ENCODE data around the gene KAT7. TPM values are rescaled to one million over a fixed set of nuclear protein-coding genes. Genes with fewer than 3 reads are reported as not detected.

The KAT7 gene
- total RNA-seq, 2 donors from 2014 or later: 83.9 to 85.9 TPM

- H3K36me3 Mint-ChIP-seq (ENCODE audit: insufficient read depth in 2 of 2): no peaks in the 10 kb centered on the region
- H3K9me3 Mint-ChIP-seq: no peaks in the 10 kb centered on the region
- H3K27ac Mint-ChIP-seq: no peak overlapping the region
- H3K4me1 Mint-ChIP-seq (ENCODE audit: low read depth): peaks cover 6% of the 10 kb centered on the region
- no peak for DNase-seq
- no peak overlapping the region for H3K4me3 Mint-ChIP-seq
- H3K27me3 Mint-ChIP-seq (ENCODE audit: low read depth): no peaks in the 10 kb centered on the region
- ATAC-seq (replicated peaks in 1 of 2): no peak
These were observed 71.8 kb downstream of the KAT7 start for GRCh38 chr17:49859991-49860953.

DNA sequence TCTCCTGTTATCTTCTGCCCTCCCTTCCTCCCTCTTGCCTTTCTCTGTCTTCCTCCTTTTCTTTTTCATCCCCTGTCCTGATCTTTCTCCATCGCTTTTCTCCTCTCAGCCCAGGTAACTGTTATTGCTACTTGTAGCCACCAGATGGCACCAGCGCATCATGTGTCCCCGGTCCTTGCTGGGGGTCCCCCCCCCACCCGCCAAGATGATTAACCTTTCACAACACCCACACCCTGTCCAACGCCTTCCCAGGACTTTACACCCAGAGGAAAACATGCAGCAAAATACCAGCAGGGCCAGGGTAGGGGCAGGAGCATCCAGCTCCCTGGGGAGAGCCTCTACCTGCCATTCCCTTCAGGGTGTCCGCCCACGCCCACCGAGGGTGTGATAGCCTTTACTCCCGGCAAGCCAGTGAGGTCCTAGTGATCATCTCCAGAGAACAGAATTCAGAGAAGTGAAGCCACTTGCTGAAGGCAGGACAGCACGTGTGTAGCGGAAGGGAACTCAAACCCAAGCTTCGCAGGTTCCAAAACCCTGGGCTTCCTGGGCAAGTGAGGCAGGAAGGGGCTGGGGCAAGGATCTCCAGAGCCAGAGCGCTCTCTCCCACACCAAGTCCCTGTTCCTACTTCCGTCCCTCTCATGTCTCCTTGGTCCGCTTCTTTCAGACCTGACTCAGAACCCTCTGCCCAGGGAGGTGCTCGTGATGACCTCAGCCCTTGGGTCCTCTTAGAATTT is 72.8 kb downstream of the KAT7 start:
- Mint-ChIP-seq H3K36me3 (ENCODE audit: insufficient read depth in 2 of 2) (no peaks in the 10 kb centered on the region), H3K9me3 (no peaks in the 10 kb centered on the region), H3K27me3 (ENCODE audit: low read depth) (no peaks in the 10 kb centered on the region), H3K4me1 (ENCODE audit: low read depth) (peaks cover 6% of the 10 kb centered on the region), H3K27ac (no peak overlapping the region), H3K4me3 (no peak overlapping the region)
- peak; percentile 42 to 44 for DNase-seq
- ATAC-seq (replicated peaks in 1 of 2): peak; percentile 35 to 58

DNA sequence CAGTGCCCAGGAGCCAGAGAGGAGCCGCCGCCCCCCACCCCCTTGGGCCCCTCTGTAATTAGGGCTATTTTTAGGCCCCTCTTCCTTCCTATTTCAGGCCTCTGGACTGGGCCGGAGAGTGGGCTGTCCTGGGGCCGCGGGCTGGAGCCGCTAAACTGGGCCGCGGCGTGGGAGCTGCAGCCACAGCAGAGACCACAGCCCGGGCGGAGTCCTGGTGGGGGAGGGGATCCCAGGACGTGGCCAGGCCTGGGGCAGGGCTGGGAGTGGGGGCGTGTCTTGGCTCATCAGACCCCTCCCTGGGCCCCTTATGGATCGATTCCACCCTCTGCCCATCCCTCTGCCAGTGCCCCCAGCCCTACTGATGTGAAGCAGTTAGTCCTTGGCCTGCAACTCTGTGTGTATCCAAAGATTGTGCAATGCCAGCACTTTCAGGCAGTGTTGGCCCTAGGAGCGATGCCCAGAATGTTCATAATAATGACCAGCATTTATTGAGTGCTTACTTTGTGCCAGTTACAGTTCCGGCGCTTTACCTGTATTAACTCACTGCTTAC is 74.4 kb downstream of the KAT7 start:
- ATAC-seq (replicated peaks in 1 of 2) (no peak), DNase-seq (no peak)
- peaks cover 6% of the 10 kb centered on the region for H3K4me1 Mint-ChIP-seq (ENCODE audit: low read depth)
- H3K27ac Mint-ChIP-seq: no peak overlapping the region
- no peak overlapping the region for H3K4me3 Mint-ChIP-seq
- no peaks in the 10 kb centered on the region for H3K36me3 Mint-ChIP-seq (ENCODE audit: insufficient read depth in 2 of 2)
- no peaks in the 10 kb centered on the region for H3K9me3 Mint-ChIP-seq
- no peaks in the 10 kb centered on the region for H3K27me3 Mint-ChIP-seq (ENCODE audit: low read depth)

DNA sequence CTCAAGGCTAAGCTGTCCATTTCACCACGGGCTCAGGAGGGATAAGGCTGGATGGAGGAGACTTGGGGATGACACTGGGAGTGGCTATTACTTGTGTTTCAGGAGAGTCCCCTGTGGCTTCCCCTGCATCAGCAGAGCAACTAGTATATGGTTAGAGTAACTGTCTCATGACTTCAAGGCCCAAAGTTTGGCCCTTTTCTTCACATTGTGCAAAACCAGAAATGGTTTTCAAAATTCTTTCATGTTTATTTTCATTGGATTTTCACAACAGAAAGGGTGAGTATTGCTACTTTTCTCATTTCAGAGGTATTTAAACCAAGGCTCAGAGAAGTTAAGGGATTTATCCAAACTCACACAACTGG is 77.5 kb downstream of the KAT7 start:
- no peaks in the 10 kb centered on the region for H3K36me3 Mint-ChIP-seq (ENCODE audit: insufficient read depth in 2 of 2)
- no peak for ATAC-seq (replicated peaks in 1 of 2)
- H3K27ac Mint-ChIP-seq: no peak overlapping the region
- no peak overlapping the region for H3K4me3 Mint-ChIP-seq
- no peaks in the 10 kb centered on the region for H3K27me3 Mint-ChIP-seq (ENCODE audit: low read depth)
- H3K4me1 Mint-ChIP-seq (ENCODE audit: low read depth): peaks cover 4% of the 10 kb centered on the region
- no peak for DNase-seq
- H3K9me3 Mint-ChIP-seq: no peaks in the 10 kb centered on the region

DNA sequence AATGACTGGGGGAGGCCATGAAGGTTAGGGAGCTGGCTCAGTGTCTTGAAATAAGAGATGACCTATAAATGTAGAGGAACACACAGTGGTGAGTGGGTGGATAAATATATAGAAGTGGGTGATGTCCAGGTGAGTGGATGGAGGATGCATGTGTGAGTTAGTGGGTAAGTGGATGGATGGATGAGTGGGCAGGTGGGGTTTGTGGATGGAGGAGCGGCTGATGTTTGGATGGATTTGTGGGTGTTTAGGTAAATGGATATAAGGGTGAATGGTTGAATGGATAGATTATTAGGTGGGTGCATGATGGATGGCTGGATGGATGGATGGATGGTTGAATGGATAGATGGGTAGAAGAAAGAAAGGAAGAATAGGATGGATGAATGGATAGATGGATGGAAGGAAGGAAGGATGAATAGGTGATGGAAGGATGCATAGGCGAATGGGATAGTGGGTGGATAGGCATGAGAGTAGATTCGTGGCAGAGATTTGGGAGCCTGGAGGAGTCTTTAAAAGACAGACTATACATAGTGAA is 78.5 kb downstream of the KAT7 start:
- Mint-ChIP-seq H3K27ac (no peak overlapping the region), H3K9me3 (no peaks in the 10 kb centered on the region), H3K4me3 (no peak overlapping the region), H3K4me1 (ENCODE audit: low read depth) (no peaks in the 10 kb centered on the region), H3K27me3 (ENCODE audit: low read depth) (no peaks in the 10 kb centered on the region), H3K36me3 (ENCODE audit: insufficient read depth in 2 of 2) (no peaks in the 10 kb centered on the region)
- no peak for DNase-seq
- no peak for ATAC-seq (replicated peaks in 1 of 2)

- Mint-ChIP-seq H3K4me3 (no peak overlapping the region), H3K9me3 (no peaks in the 10 kb centered on the region), H3K27me3 (ENCODE audit: low read depth) (no peaks in the 10 kb centered on the region), H3K36me3 (ENCODE audit: insufficient read depth in 2 of 2) (no peaks in the 10 kb centered on the region), H3K27ac (no peak overlapping the region), H3K4me1 (ENCODE audit: low read depth) (peaks cover 14% of the 10 kb centered on the region)
- DNase-seq (no peak), ATAC-seq (replicated peaks in 1 of 2) (no peak)
These were observed 80.5 kb downstream of the KAT7 start for GRCh38 chr17:49869038-49869374.

GRCh38 chr17:49870298-49870697 is 81.8 kb downstream of the KAT7 start:
- Mint-ChIP-seq H3K27ac (no peak overlapping the region), H3K4me3 (no peak overlapping the region), H3K4me1 (ENCODE audit: low read depth) (peaks cover 14% of the 10 kb centered on the region), H3K36me3 (ENCODE audit: insufficient read depth in 2 of 2) (no peaks in the 10 kb centered on the region), H3K9me3 (no peaks in the 10 kb centered on the region), H3K27me3 (ENCODE audit: low read depth) (no peaks in the 10 kb centered on the region)
- DNase-seq (no peak), ATAC-seq (replicated peaks in 1 of 2) (no peak)

- no peak for DNase-seq
- Mint-ChIP-seq H3K27ac (no peak overlapping the region), H3K27me3 (ENCODE audit: low read depth) (no peaks in the 10 kb centered on the region), H3K36me3 (ENCODE audit: insufficient read depth in 2 of 2) (no peaks in the 10 kb centered on the region), H3K9me3 (no peaks in the 10 kb centered on the region), H3K4me3 (no peak overlapping the region), H3K4me1 (ENCODE audit: low read depth) (peaks cover 14% of the 10 kb centered on the region)
- no peak for ATAC-seq (replicated peaks in 1 of 2)
These were observed 82.7 kb downstream of the KAT7 start for GRCh38 chr17:49871211-49871610.

DNA sequence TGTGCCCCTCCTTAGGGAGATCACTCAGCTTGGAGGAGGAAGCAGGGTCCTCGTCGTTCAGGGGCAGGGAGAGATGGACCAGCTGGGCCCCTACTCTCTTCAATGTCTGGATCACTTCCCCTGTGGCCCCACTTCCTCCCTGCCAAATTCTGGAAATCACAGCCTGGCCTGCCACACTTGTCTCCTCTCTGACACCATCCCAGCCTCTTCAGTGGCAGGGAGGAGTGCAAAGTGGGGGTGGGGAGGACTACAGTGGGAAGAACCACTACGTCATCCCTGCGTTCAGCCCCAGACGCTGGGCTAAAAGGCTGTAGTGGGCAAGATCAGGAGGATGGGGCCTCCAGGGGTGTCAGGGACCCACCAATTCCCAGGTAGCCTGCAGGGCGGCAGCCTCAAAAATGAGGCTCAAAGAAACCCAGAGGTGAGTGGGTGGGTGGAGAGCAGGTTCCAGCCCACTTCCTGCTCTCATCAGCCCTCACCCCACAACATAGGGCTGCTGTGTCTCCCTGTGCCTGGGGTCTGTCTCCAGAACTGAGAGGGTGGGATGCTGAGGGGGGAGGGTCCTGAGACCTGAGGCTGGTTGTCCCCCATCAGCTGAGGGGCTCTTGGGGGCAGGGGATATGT is 84.4 kb downstream of the KAT7 start:
- Mint-ChIP-seq H3K4me3 (peak overlapping the region in 1 of 2 donors; percentile 27), H3K4me1 (ENCODE audit: low read depth) (peaks cover 14% of the 10 kb centered on the region), H3K27me3 (ENCODE audit: low read depth) (peaks cover 6% of the 10 kb centered on the region), H3K9me3 (no peaks in the 10 kb centered on the region), H3K27ac (no peak overlapping the region), H3K36me3 (ENCODE audit: insufficient read depth in 2 of 2) (no peaks in the 10 kb centered on the region)
- DNase-seq (peak; percentile 12 to 34), ATAC-seq (replicated peaks in 1 of 2) (peak in 1 of 2 donors; percentile 68)

DNA sequence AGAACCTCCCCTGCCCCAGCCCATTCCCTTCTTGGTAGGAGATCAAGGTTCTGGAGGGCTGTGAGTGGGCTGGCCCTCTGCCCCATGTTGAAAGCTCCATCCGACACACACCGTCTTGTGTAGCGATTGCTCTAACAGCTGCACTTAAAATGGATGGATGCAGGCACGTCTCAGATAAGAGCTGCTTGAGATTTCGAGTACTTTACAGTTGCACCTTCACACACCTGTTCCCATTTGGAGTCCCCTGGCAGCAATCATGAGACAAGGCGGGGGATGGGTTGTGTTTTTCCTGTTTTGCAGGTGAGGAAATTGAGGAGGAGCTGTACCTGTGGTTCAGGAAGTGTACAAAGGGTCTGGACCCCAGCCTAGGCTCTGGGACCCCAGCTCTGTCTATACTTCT is 85.0 kb downstream of the KAT7 start:
- Mint-ChIP-seq H3K4me3 (no peak overlapping the region), H3K27ac (no peak overlapping the region), H3K36me3 (ENCODE audit: insufficient read depth in 2 of 2) (no peaks in the 10 kb centered on the region), H3K27me3 (ENCODE audit: low read depth) (peaks cover 7% of the 10 kb centered on the region), H3K4me1 (ENCODE audit: low read depth) (peaks cover 14% of the 10 kb centered on the region), H3K9me3 (no peaks in the 10 kb centered on the region)
- ATAC-seq (replicated peaks in 1 of 2): no peak
- DNase-seq: no peak

- ATAC-seq (replicated peaks in 1 of 2) (no peak), DNase-seq (no peak)
- no peaks in the 10 kb centered on the region for H3K9me3 Mint-ChIP-seq
- H3K27ac Mint-ChIP-seq: no peak overlapping the region
- no peaks in the 10 kb centered on the region for H3K36me3 Mint-ChIP-seq (ENCODE audit: insufficient read depth in 2 of 2)
- peaks cover 7% of the 10 kb centered on the region for H3K27me3 Mint-ChIP-seq (ENCODE audit: low read depth)
- peaks cover 14% of the 10 kb centered on the region for H3K4me1 Mint-ChIP-seq (ENCODE audit: low read depth)
- H3K4me3 Mint-ChIP-seq: no peak overlapping the region
These were observed 85.4 kb downstream of the KAT7 start for GRCh38 chr17:49873926-49874325.

DNA sequence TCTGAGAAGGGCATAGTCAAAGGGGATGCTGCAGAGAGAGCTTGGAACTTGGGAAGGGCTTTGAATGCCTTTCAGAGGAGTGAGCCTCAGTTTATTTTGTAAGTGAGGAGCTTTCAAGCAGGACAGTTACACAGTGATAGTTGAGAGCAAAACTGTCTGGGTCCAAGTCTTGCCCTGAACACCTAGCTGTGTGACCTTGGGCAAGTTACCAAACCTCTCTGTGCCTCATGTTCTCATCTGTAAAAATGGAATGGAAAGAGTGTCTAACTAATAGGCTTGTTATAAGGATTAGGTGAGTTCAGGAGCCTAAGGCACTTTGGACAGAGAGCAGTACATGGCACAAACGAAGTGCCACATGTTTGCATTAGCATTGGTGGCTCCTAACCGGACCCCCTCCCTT is 86.4 kb downstream of the KAT7 start:
- no peak overlapping the region for H3K27ac Mint-ChIP-seq
- no peaks in the 10 kb centered on the region for H3K36me3 Mint-ChIP-seq (ENCODE audit: insufficient read depth in 2 of 2)
- DNase-seq: no peak
- peaks cover 14% of the 10 kb centered on the region for H3K4me1 Mint-ChIP-seq (ENCODE audit: low read depth)
- H3K9me3 Mint-ChIP-seq: no peaks in the 10 kb centered on the region
- peaks cover 14% of the 10 kb centered on the region for H3K27me3 Mint-ChIP-seq (ENCODE audit: low read depth)
- H3K4me3 Mint-ChIP-seq: no peak overlapping the region
- ATAC-seq (replicated peaks in 1 of 2): no peak

DNA sequence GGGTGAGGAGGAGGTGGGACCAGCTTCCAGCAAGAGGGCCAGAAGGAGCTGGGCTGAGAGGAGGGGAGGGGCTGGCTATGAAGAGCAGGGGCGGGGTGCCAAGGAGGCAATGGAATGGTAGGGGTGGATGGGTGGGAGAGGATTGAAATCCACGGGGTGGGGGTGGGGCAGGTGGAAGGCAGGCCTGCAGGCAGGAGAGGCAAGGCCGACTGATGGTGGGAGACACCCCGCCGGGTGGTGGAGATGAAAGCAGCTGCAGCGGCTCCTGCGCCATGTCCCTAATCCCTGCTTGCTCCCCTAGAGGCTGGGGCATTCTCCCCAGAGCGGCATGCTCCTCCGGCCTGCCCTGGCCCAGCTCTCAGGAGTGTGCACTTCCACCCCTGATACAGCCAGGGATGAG is 87.2 kb downstream of the KAT7 start:
- no peak for DNase-seq
- peaks cover 20% of the 10 kb centered on the region for H3K27me3 Mint-ChIP-seq (ENCODE audit: low read depth)
- no peak overlapping the region for H3K27ac Mint-ChIP-seq
- peaks cover 22% of the 10 kb centered on the region for H3K4me1 Mint-ChIP-seq (ENCODE audit: low read depth)
- H3K4me3 Mint-ChIP-seq: no peak overlapping the region
- no peaks in the 10 kb centered on the region for H3K9me3 Mint-ChIP-seq
- H3K36me3 Mint-ChIP-seq (ENCODE audit: insufficient read depth in 2 of 2): no peaks in the 10 kb centered on the region
- ATAC-seq (replicated peaks in 1 of 2): no peak
